GM21381 (cell line): Measurements from ENCODE around the gene UQCC3.
A peak's percentile ranks its signal among the peaks of the same experiment; 100 is the strongest.
"Not testable (repeated sequence)": the region's sequence is repeated elsewhere in the genome, so short reads cannot be mapped to it uniquely, and the experiment has no call there.

Source experiments
- ATAC-seq: cut with Tn5 transposase; IDR thresholded peaks from one replicate; pipeline ENCODE4 v1.9.1; 2021; ENCODE audit warnings: mild to moderate bottlenecking, moderate library complexity; ENCODE audit not compliant: unreplicated experiment

UQCC3 gene

DNA sequence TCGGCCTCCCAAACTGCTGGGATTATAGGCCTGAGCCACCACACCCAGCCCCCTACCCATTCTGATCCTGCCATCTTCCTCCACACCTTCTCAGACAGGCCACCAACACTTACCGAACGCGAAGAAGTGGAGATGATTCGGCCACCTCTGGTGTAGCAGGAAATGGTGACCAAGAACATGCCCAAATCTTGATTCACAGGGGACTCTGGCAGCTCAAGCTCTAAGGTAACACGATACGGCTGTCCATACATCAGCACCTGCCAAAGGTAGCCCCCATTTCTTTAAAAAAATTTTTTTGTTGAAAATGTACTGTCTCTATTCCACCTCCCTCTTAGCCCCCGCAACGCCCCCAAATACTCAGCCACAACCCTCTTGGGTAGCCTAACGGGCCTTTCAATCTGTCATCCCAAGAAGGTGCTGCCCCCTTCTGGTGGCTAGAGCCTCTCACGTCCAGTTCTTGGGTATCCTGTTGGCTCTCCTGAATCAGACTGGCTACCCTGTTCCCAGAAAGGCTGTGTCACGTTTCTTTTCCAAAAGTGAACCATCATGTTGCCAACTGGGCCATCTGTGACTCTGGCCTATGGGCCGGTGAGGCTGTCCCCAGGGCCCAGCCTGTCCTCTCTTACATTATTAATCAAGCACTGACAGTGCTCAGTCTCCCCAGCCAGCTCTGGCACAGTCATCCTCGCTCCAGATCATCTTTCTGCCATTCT, 23.1 kb downstream of the UQCC3 start:
- no peak for ATAC-seq

DNA sequence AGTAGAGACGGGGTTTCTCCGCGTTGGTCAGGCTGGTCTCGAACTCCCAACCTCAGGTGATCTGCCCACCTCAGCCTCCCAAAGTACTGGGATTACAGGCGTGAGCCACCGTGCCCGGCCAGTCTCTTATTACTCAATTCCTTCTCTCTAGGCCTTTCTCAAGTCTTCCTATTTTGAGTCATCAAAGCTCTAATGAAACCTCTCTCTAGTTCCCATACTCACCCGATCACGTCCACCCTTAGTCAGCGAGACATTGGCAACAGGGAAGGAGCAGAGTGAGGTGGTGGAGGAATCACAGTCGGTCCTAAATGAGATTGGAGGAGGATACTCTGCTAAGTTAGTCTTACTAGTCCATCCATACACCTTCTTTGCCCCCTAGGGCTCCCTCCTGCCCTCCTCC, 30.8 kb downstream of the UQCC3 start:
- no peak for ATAC-seq

DNA sequence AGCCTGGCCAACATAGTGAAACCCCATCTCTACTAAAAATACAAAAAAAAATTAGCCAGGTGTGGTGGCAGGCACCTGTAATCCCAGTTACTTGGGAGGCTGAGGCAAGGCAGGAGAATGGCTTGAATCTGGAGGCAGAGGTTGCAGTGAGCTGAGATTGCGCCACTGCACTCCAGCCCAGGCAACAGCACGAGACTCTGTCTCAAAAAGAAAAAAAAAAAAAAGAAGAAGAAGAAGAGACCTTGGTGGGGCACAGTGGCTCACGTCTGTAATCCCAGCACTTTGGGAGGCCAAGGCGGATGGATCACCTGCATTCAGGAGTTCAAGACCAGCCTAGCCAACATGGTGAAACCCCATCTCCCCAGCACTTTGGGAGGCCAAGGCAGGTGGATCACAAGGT, 32.4 kb downstream of the UQCC3 start:
- ATAC-seq = not testable (repeated sequence)

DNA sequence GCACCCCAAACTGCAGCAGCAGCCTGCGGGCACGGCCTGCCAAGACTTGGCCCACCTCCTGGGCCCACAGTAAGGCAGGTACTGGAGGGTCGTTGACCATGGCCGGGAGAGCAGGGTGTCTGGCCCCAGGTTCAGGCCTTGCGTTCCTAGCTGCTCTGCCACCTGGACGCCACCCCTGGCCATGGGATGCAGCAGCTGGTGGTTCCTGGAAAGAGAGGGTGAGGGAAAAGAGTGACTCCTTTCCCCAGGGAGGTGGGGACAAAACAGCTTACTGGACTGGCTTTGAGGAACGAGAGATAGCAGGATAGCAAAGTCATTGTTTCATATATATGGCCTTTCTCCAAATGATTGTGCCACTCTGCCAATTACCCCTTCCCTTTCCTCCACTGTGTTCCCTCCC, 33.9 kb downstream of the UQCC3 start:
- ATAC-seq = no peak

DNA sequence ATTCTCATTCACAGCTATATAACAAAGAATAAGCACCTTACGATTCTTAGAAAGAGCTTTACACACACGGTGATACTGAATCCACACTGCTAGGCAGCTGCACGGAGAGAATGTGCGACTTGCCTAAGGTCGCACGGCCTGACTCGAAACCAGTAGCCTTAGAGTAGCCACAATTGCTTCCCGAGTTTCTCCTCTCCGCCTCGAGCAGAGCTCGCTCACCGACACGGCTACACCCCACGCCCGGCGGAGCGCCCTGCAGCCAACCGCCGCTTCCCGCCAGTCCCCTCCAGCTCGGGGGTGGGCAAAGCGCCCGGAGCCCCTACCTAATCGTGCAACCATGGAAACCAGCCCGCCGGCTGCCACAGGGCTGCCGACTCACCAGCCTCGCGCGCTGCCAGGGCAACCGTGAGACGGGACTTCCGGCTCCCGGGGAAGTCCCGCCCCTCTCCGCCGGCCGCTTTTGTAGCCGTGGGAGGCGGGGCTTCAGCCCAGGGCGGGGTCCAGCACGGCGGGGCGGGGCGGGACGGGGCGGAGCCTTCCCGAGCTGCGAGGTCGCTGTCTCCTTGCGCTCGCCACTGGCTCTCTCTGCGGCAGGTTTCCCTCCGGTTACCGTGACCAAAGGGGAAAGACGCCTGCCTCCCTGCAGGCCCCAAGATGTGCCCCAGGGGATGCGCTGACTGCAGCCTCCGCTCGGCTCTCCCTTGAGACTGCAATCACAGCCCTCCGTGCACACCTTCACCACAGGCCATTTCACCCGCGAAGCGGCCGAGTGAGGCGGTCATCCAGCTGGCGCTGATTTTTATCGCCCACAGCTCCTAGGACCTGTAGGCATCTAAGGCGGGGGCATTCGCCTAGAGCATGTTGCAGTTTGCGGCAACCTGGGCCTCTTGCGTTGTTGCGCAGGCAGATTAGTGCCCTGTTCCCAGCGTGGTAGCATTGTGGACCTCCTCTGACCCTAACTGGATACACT, 34.7 kb downstream of the UQCC3 start:
- ATAC-seq = peak; percentile 57

DNA sequence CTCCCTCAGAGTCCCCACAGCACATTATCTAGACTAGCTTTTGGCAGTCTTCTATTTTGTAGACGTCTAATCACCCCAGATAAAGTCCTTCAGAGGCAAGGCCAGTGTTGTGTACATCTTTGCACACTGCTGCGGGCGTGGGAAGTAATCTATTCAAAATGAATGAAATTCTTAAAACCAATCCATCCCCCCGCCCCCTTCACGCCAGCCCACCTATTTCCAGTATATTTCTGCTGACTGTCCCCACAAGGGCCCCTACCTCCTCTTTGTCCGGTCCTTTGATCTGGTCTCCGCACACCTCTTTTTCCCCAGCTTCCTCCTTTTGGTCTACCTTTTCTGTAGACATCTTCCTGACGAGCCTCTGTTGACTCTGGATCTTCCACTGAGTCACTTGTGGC, 35.4 kb downstream of the UQCC3 start:
- ATAC-seq = no peak

DNA sequence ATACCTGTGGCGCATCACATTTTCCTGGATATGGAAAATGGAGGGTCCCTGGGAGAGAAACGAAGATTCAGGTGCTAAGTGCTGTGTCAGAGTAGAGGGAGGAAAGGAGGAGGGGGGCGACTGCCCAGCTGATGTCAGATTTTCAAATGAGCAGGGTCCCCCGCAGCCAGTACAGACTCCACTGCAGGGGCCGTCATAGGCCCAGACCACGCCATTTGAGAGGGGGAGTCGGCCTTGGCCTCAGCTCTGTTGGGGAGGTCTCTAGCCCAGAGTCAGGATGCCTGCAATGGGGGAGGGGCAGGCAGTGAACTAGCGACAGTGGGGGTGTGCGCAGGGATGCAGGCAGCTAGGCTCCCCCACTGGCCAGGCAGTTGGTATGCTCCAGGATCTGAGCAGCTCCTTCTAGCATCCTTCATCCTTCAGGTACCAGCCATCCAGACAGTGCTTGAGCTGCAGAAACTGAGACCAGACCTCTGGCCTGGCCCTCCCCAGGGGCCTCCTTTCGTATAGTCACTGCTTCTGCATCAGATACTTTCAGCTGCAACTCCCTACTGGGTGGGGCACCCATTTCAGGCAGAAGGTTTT, 35.9 kb downstream of the UQCC3 start, which contains the start of the genes BSCL2 and GNG3:
Gene BSCL2, minus strand, starts transcription at position 148 of the 585 bp plus-strand sequence. CDS start 229 bp downstream, outside the sequence.
Gene GNG3, plus strand, starts transcription at position 400 of the 585 bp plus-strand sequence. CDS start 620 bp downstream, outside the sequence.
- no peak for ATAC-seq

DNA sequence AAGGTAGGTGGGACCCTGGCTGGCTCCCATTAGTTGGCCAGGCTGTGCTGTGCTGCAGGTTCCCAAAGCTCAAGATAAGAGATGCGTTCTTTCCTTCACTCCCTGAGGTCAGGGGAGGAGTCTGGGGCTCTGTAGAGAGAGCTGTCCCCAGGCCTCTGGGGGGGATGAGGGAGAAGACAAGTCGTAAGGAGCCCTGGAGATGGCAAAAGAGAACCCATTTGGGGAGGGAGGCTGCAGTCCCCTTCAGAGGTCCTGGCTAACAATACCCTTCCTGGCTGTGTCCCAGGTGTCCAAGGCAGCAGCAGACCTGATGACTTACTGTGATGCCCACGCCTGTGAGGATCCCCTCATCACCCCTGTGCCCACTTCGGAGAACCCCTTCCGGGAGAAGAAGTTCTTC, 36.9 kb downstream of the UQCC3 start:
- ATAC-seq = no peak

DNA sequence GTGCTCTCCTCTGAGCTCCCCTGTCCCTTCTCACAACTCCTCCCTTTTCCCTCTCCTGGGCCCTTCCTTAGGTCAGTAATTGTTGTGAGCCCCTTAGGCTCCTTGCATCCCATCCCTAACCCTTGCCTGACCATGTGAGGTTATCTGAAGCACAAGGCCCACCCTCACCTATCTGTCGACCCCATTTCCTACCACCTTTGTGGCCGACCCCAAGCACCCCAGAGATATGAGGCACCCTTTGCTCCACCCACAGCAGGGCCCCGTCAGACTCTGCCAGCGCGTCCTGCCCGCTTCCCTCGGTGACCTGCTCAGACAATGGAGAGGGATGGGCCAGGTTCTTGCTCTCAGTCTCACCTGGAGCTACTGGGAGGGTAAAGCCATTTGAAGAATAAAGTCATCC, 37.3 kb downstream of the UQCC3 start:
- no peak for ATAC-seq

DNA sequence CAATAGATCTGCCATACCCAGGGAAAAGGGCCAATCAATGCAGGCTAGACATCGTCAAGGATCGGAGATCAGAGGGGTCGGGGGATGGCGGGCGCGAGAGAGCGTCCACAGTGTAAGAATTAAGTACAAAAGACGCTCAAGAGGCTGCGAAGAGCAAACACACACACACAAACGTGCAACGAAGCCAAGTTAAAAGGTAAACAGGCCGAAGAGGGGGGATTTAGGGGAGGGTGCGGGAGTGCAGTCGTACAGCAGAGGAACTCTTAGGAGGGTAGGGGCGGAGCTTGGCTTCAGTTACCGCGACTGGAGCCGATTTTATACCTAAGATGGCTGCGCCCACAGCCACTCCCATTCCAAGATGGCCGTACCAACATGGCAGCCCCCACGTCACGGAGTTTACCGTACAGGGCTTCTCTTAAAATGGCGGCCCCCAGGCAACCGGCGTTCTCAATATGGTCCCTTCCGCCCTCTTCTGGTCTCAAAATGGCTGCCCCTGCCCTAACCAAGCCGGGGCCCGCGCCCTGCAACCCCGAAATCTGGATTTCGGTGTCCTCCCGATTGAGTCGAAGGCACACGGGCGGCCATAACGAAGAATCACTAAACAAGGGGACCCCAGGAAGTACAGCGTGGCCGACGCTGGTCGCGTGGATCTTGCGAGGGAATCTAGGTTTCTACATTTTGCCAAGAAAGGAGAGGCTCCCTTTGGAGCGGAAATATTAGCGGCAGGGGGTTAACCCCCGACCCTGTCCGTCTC, 38.0 kb downstream of the UQCC3 start:
- peak; percentile 63 for ATAC-seq

DNA sequence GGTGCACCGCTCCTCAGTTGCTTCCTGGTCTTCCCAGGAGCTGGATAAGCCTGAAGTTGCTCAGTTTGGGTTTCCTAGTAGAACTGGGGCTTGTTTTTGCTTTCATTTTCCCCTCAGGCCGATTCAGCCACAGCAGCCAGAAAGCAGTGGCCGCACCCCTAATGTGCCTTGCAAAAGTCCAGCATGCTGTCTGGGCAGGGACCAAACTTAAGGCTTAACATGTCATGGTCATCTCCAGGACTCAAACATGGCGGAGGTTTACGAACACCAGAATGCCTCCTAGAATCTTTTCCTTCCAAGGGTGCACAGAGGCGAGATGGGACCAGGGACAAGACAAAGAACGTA, 38.5 kb downstream of the UQCC3 start:
- ATAC-seq = no peak

DNA sequence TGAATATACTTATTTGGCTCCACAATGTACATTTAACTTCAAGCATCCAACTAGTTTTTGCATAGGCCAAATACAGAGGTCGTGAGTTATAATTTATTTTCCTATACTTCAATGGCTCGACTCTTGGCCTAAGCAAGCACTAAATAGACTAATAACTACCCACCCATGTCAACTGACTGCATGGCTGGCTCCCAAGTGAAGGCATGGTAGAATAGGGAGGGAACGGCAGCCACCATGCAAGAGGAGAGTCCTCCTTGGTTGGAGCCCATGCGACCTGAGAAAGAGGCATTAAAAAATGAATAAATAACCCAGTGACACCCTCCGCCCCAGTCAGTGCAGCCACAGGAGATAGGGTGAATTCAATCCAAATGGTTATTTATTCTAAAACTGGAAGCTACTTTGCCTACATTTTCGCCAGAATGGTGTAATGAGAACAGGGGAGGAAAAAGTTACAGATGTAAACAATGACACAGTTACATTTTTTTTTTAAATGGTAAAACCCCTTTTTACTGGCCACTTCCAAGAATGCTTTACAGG, 40.9 kb downstream of the UQCC3 start:
- ATAC-seq = no peak

DNA sequence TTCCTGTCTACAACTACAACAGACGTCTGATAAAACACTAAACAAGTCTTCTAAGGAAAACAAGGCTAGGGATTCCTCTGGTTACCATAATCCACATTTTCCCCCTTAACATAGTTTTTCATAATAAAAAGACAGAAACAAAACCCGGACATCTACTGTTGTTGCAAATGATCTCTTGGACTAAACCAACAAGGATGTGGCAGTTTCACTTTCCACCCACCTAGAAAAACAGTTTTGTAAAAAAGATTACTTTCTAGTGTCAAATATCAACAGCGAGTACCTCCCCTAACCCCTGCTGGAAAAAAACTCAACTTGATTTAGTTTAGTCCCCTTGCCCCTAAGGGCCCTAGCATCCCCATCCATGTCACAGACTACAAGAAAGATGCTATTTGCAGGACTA, 41.4 kb downstream of the UQCC3 start:
- ATAC-seq = no peak

DNA sequence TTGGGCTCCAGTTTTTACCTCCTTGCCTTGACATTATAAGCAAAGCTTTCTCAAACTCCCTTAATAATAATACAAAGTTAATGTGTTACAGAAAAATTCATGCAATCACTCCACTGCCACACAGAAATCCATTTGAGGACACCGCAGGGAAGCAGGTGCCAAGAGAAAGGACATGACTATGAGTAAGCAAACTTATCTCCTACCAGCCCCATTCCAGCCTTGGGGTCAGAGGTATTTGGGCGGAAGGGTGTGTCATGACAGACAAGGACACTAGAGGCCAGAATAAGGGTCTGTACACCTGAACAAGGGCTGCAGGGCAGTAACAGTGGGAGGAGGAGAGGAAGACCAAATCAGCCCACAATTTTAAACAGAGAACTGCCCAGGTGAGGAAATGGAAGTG, 41.9 kb downstream of the UQCC3 start:
- ATAC-seq = no peak

DNA sequence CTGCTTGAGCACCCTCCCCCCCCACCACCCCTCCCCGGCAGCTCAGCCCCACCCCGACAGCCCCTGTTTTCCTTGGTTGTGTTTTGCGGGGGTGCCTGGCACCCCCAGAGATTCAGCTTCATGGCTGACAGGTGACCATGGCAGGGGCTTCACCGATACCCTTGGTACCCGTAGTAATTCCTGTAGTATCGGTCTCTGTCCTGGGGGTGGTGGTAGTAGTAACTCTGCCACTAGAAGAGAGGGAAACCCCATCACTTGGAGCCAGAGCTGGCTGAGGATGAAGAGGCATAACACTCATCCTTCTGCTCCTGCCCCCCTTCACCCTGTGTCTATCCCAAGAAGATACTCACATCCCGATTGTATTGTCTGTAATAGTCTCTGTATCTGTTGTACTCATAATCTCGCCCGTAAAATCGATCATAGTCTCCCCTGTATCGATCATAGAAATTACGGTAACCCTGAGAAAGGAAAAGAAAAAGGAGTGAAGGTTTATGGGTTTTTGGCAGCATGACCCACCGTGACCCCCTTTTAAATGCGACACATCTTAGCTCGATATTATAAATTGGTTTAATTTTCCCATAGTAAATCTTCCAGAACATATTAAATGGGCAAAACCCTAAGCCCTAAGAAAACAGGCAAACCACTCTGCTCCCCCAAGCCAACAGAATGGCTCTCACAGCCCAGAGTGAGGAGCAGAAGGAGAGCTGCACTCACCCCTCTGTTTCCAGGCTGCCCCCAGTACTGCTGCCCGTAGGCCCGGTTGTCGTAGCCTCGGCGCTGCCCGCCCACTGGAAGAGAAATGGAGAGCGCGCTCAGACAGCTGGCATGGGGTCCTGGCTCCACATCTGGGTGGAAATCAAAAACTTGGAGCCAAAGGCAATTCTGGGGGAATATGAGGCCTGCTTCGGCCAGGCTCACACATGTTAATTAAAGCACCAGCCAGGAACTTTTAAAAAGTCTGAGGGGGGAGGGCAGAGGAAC, 44.0 kb downstream of the UQCC3 start:
- ATAC-seq = no peak

DNA sequence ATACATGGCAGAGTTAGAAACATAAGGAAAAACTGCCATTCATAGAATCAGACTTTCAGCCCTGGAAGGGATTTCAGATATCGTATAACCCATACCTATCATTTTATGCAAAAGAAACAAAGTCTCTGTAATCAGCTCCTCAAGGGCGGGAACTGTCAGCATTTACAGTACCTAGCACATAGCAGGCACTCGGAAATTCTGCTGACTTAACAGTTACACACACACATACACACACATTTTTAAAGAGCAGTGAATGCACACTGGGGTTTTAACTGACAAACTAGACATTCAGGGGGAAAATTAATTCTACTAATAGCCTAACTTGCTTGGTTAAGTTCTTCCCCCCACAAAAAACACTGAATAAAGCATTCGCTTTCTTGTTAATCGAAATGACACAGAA, 44.7 kb downstream of the UQCC3 start:
- no peak for ATAC-seq

DNA sequence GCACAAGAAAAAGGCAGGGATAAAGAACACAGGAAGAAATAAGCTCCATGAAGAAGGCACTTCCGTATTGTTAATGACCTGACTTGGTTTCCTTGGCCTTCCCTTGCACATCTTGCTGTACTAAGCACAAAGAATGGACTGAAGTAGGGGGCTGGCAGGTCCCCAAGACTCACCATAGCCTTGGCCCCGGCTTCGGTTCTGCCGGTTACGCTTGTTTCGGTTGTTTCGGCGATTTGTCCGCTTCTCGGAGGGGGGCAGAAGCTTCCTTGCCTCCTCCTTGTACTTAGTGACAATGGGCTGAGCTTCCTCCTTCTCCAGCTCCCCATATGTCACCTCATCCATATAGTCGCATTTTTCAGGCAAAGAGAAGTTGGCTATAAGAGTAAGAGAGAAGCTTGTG, 45.3 kb downstream of the UQCC3 start:
- ATAC-seq = no peak

DNA sequence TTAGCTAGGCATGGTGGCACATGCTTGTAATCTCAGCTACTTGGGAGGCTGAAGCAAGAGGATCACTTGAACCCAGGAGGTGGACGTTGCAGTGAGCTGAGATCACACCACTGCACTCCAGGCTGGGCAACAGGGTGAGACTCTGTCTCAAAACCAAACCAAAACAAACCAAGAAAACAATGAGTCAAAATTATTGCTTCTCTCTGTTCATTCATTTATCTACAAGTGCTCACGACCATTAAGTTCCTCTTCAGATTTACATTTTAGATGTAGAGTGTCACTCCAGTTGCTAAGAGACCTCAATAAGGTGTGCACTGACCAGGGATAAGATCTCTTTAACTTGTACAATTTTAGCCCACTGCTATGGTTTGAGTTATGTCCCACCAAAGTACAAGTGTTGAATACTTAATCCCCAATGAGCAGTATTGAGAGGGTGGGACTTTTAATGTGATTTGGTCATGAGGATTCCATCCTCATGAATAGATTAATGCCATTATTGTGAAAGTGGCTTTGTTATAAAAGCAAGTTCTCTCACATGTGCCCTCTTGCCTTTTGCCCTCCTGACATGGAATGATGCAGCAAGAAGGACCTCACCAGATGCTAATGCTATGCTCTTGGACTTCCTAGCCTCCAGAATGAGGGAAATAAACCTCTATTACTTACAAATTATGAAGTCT, 48.0 kb downstream of the UQCC3 start:
- no peak for ATAC-seq

DNA sequence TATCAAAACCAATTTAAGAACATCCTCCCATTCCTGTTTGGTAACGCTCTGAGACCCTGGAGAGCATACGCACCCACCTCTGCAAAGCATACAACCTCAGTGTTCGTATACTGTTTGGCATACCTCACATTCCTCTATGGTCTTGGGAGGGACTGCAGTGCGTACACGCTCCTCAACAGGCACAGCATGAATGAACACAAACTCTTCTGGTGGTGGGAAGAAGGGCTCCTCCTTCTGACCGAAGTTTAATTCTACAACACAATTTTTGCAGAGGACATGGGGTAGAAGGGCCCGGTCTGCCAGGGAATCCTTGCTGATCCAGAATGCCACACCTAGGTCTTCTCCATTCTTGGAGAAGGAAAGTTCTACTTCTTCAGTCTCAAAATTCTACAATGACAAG, 50.5 kb downstream of the UQCC3 start:
- no peak for ATAC-seq
